ENCODE data around the gene CAMK2D. TPM values are rescaled to one million over a fixed set of nuclear protein-coding genes. Genes with fewer than 3 reads are reported as not detected.
A peak's percentile ranks its signal among the peaks of the same experiment; 100 is the strongest.

Gene CAMK2D
- total RNA-seq, 1 donor from 2014 or later = 46.1 TPM

DNA sequence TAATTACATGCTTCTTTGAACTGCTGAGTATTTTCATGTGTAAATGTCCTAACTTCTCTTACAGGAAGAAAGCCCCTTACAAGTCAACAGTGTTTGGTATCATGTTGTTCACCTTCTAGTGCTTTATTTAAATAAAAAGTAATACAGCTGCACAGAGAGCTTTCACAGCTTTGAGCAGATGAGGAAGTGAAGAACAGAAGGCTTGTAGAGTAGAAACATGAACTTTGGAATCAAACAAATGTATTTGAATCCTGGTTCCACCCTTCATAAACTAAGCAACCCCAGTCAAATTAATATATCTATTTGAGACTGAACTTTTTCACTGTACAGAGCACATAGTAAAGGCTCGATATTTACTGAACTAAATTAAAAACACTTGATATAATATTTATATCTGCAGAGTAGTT, 120.5 kb downstream of the CAMK2D start:
- Histone ChIP-seq H3K4me1 (peaks cover 31% of the 10 kb centered on the region), H3K4me3 (no peak overlapping the region), H3K27me3 (no peaks in the 10 kb centered on the region), H3K9me3 (no peaks in the 10 kb centered on the region), H3K27ac (no peak overlapping the region), H3K36me3 (no peaks in the 10 kb centered on the region)
- intact Hi-C loops (cut with DNase I) = no loop called here
- ATAC-seq (no peak), DNase-seq (no peak)
- TF ChIP-seq CTCF (IDR thresholded peaks at IDR 0.05) = no peak

DNA sequence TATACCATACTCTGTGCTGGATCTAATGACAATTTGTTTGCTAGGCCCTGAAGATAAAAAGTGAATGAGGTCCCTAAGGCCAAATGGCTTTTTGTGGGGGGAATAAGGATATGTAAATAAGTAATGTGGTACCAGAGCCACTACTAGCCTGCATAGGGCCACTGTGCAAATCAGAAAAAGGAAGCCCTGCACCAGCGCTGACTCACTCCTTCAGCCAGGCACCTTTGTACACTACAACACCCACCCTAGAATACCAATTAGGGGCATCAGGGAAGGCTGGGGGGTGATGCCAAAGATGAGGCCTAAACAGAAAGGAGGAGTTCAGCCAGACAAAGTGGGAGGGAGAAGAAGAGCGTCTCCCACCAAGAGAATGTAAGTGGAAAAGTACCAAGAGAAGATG, 122.2 kb downstream of the CAMK2D start:
- TF ChIP-seq CTCF (IDR thresholded peaks at IDR 0.05) = no peak
- ATAC-seq (peak; percentile 36), DNase-seq (no peak)
- H3K27ac ChIP-seq = no peak overlapping the region
- H3K27me3 ChIP-seq = no peaks in the 10 kb centered on the region
- H3K36me3 ChIP-seq = no peaks in the 10 kb centered on the region
- peaks cover 33% of the 10 kb centered on the region for H3K4me1 ChIP-seq
- no peaks in the 10 kb centered on the region for H3K9me3 ChIP-seq
- no peak overlapping the region for H3K4me3 ChIP-seq
- intact Hi-C loops (cut with DNase I) = no loop called here

GRCh38 chr4:113638562-113638832, 123.0 kb downstream of the CAMK2D start:
- Histone ChIP-seq H3K36me3 (no peaks in the 10 kb centered on the region), H3K27ac (no peak overlapping the region), H3K4me3 (no peak overlapping the region), H3K4me1 (peaks cover 32% of the 10 kb centered on the region), H3K27me3 (no peaks in the 10 kb centered on the region), H3K9me3 (no peaks in the 10 kb centered on the region)
- DNase-seq = no peak
- TF ChIP-seq CTCF (IDR thresholded peaks at IDR 0.05) = no peak
- no peak for ATAC-seq
- intact Hi-C loops (cut with DNase I) = no loop called here

DNA sequence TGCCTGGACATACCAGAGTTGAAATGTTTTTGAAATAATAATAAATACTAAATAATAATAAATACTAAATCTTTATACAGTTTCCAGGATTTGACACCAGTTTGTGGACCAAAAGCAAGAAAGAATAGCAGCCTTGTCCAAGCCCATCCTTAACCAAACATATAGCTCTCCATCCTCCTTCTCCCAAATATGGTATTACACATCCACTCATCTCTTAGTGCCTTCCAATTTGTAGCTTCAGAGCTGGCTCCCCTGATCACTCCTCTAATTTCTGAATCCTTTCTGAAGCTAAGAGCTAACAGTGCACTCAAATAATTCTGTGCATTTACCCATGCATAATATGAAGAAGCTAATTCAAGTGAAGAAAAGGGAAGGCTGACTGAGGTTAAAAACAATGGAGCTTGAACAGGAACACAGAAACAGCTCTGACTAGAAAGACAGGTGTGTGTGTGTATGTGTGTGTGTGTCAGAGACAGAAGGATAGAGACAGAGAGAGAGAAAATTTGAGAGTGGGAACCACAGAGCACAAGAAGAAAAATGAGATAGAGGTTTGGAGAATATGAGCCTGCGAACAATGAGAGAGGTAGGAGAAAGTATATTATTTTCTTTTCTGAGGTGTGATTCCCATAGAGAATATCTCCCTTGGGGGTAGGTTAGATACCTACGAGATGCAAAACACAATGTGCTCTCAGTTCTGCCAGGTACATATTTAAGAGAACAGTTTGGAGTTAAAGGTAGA, 123.5 kb downstream of the CAMK2D start:
- Histone ChIP-seq H3K36me3 (no peaks in the 10 kb centered on the region), H3K27me3 (no peaks in the 10 kb centered on the region), H3K4me1 (peaks cover 32% of the 10 kb centered on the region), H3K4me3 (no peak overlapping the region), H3K9me3 (no peaks in the 10 kb centered on the region), H3K27ac (no peak overlapping the region)
- no peak for ATAC-seq
- intact Hi-C loops (cut with DNase I) = no loop called here
- TF ChIP-seq CTCF (IDR thresholded peaks at IDR 0.05) = no peak
- no peak for DNase-seq

GRCh38 chr4:113637363-113637762, 124.2 kb downstream of the CAMK2D start:
- Histone ChIP-seq H3K9me3 (no peaks in the 10 kb centered on the region), H3K4me3 (no peak overlapping the region), H3K27me3 (no peaks in the 10 kb centered on the region), H3K27ac (no peak overlapping the region), H3K36me3 (no peaks in the 10 kb centered on the region), H3K4me1 (peaks cover 32% of the 10 kb centered on the region)
- no peak for TF ChIP-seq CTCF (IDR thresholded peaks at IDR 0.05)
- intact Hi-C loops (cut with DNase I) = no loop called here
- no peak for ATAC-seq
- no peak for DNase-seq

DNA sequence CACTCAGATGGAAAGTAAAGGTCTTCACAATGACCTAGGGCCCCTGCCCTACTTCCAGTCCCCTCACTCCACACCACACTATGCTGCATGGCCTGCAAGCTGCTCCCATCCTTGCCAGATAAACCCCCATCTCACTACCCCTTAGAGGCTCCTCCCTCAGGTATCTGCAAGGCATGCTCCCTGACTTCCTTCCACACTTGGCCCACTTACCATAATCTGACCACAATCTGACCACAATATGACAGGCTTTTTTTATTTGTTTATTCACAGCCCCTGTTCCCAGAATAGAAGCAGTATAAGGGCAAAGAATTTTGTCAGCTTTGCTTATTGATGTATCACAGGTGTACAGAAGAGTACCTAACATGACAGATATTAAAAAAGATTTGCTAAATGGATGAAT, 124.7 kb downstream of the CAMK2D start:
- H3K36me3 ChIP-seq = no peaks in the 10 kb centered on the region
- no peak overlapping the region for H3K4me3 ChIP-seq
- no peak overlapping the region for H3K27ac ChIP-seq
- TF ChIP-seq CTCF (IDR thresholded peaks at IDR 0.05) = no peak
- DNase-seq = no peak
- peaks cover 32% of the 10 kb centered on the region for H3K4me1 ChIP-seq
- intact Hi-C loops (cut with DNase I) = no loop called here
- H3K27me3 ChIP-seq = no peaks in the 10 kb centered on the region
- H3K9me3 ChIP-seq = no peaks in the 10 kb centered on the region
- peak; percentile 40 for ATAC-seq
